GM19043 (cell line): ENCODE measurements around the gene MTOR.
"Not testable (repeated sequence)": the region's sequence is repeated elsewhere in the genome, so short reads cannot be mapped to it uniquely, and the experiment has no call there.

Experiments used
- ATAC-seq: cut with Tn5 transposase; IDR thresholded peaks from one replicate; pipeline ENCODE4 v1.9.1; 2021; ENCODE audit warnings: low read depth; ENCODE audit not compliant: unreplicated experiment

Gene MTOR

GRCh38 chr1:11070876-11071275, 191.5 kb downstream of the MTOR start:
- no peak for ATAC-seq

- no peak for ATAC-seq
Measured at GRCh38 chr1:11068600-11069473, 193.5 kb downstream of the MTOR start.

GRCh38 chr1:11067716-11068599, 194.4 kb downstream of the MTOR start:
- ATAC-seq: no peak

- no peak for ATAC-seq
Measured at GRCh38 chr1:11065796-11066195, 196.6 kb downstream of the MTOR start.

- ATAC-seq: no peak
Measured at GRCh38 chr1:11064942-11065341, 197.4 kb downstream of the MTOR start.

GRCh38 chr1:11063937-11064537, 198.3 kb downstream of the MTOR start:
- not testable (repeated sequence) for ATAC-seq

GRCh38 chr1:11062965-11063401, 199.4 kb downstream of the MTOR start:
- ATAC-seq: no peak

GRCh38 chr1:11061652-11062365, 200.5 kb downstream of the MTOR start:
- ATAC-seq: no peak

GRCh38 chr1:11059968-11060830, 202.2 kb downstream of the MTOR start, which contains the start of gene SRM:
SRM (minus strand) TSS chr1:11060018; CDS start chr1:11059943, 75 bp downstream.
- peak; percentile 85 for ATAC-seq

- ATAC-seq: peak; percentile 18
Measured at GRCh38 chr1:11059155-11059967, 203.0 kb downstream of the MTOR start.

GRCh38 chr1:11058595-11059154, 203.7 kb downstream of the MTOR start:
- no peak for ATAC-seq

- no peak for ATAC-seq
Measured at GRCh38 chr1:11058026-11058425, 204.3 kb downstream of the MTOR start.

GRCh38 chr1:11057477-11057876, 204.9 kb downstream of the MTOR start:
- no peak for ATAC-seq
